WTC11 (cell line): ENCODE results near the gene KRTAP5-3. TPM values are rescaled to one million over a fixed set of nuclear protein-coding genes. Genes with fewer than 3 reads are reported as not detected.

Source experiments
- ATF1 ChIP-seq: sonication (generic); formaldehyde crosslinking; IDR thresholded peaks from 2 replicates; pipeline ENCODE4 v1.8.1; 2023; ENCODE audit warnings: mild to moderate bottlenecking, moderate library complexity, missing genetic modification reagents
- CREB1 ChIP-seq: sonication (generic); formaldehyde crosslinking; IDR thresholded peaks from 2 replicates; pipeline ENCODE4 v1.8.0; 2023; ENCODE audit warnings: mild to moderate bottlenecking, missing genetic modification reagents
- ETV6 ChIP-seq: sonication (generic); formaldehyde crosslinking; IDR thresholded peaks from 2 replicates; pipeline ENCODE4 v1.8.1; 2022; ENCODE audit warnings: mild to moderate bottlenecking, missing genetic modification reagents
- FOXK1 ChIP-seq: sonication (generic); formaldehyde crosslinking; IDR thresholded peaks from 2 replicates; pipeline ENCODE4 v1.8.0; 2022; ENCODE audit warnings: mild to moderate bottlenecking, moderate library complexity, missing genetic modification reagents
- JAZF1 ChIP-seq: fragments of 250-450 bp; sonication (Bioruptor Pico); IDR thresholded peaks from 2 replicates; pipeline ENCODE4 v1.9.0; 2021; ENCODE audit warnings: moderate library complexity, mild to moderate bottlenecking, inconsistent platforms
- MXD4 ChIP-seq: fragments of 250-450 bp; sonication (Bioruptor Pico); IDR thresholded peaks from 2 replicates; pipeline ENCODE4 v1.8.0; 2021; ENCODE audit warnings: mild to moderate bottlenecking, moderate library complexity, borderline replicate concordance
- NFE2L1 ChIP-seq: sonication (generic); formaldehyde crosslinking; IDR thresholded peaks from 2 replicates; pipeline ENCODE4 v1.8.1; 2023; ENCODE audit warnings: missing genetic modification reagents
- NFYB ChIP-seq: sonication (generic); formaldehyde crosslinking; conservative IDR thresholded peaks from 2 replicates; pipeline ENCODE4 v1.8.0; 2022; ENCODE audit warnings: low read depth, missing genetic modification reagents
- NR2C2 ChIP-seq: sonication (generic); formaldehyde crosslinking; IDR thresholded peaks from 2 replicates; pipeline ENCODE4 v1.8.0; 2022; ENCODE audit warnings: mild to moderate bottlenecking, missing genetic modification reagents
- NR3C1 ChIP-seq: sonication (generic); formaldehyde crosslinking; conservative IDR thresholded peaks from 2 replicates; pipeline ENCODE4 v1.8.1; 2023; ENCODE audit warnings: low read depth, mild to moderate bottlenecking, missing genetic modification reagents
- OVOL2 ChIP-seq: fragments of 250-450 bp; sonication (Bioruptor Pico); IDR thresholded peaks from 2 replicates; pipeline ENCODE4 v1.9.0; 2021; ENCODE audit warnings: mild to moderate bottlenecking, borderline replicate concordance
- PRRX2 ChIP-seq: fragments of 250-450 bp; sonication (Bioruptor Pico); IDR thresholded peaks from 2 replicates; pipeline ENCODE4 v1.8.0; 2021; ENCODE audit warnings: mild to moderate bottlenecking
- RELA ChIP-seq: sonication (generic); formaldehyde crosslinking; IDR thresholded peaks from 2 replicates; pipeline ENCODE4 v1.8.1; 2022; ENCODE audit warnings: missing genetic modification reagents, mild to moderate bottlenecking, borderline replicate concordance
- RORB ChIP-seq: fragments of 250-450 bp; sonication (Bioruptor Pico); IDR thresholded peaks from 2 replicates; pipeline ENCODE4 v1.9.0; 2021; ENCODE audit warnings: mild to moderate bottlenecking
- SMAD3 ChIP-seq: sonication (generic); formaldehyde crosslinking; IDR thresholded peaks from 2 replicates; pipeline ENCODE4 v1.8.0; 2022; ENCODE audit warnings: missing genetic modification reagents, mild to moderate bottlenecking, borderline replicate concordance
- TEAD1 ChIP-seq: sonication (generic); formaldehyde crosslinking; IDR thresholded peaks from 2 replicates; pipeline ENCODE4 v1.8.0; 2022; ENCODE audit warnings: mild to moderate bottlenecking, missing genetic modification reagents
- TEAD4 ChIP-seq: sonication (generic); formaldehyde crosslinking; IDR thresholded peaks from 2 replicates; pipeline ENCODE4 v1.8.0; 2022; ENCODE audit warnings: mild to moderate bottlenecking, missing genetic modification reagents
- ZBTB21 ChIP-seq: sonication (generic); formaldehyde crosslinking; IDR thresholded peaks from 2 replicates; pipeline ENCODE4 v1.8.1; 2023; ENCODE audit warnings: mild to moderate bottlenecking, missing genetic modification reagents, borderline replicate concordance
- ZNF138 ChIP-seq: sonication (generic); formaldehyde crosslinking; conservative IDR thresholded peaks from 2 replicates; pipeline ENCODE4 v1.8.1; 2022; ENCODE audit warnings: mild to moderate bottlenecking, moderate library complexity, missing genetic modification reagents
- ZNF317 ChIP-seq: sonication (generic); formaldehyde crosslinking; IDR thresholded peaks from 2 replicates; pipeline ENCODE4 v1.8.1; 2023; ENCODE audit warnings: low read depth, mild to moderate bottlenecking, moderate library complexity, missing genetic modification reagents, borderline replicate concordance
- total RNA-seq: library from RNA; stranded (reverse); gene quantifications from 3 replicates; pipeline ENCODE4 v1.2.3, GENCODE V29; 2021
- TF ChIP-seq, protein P1 (sequence below): sonication (generic); formaldehyde crosslinking; IDR thresholded peaks from 2 replicates; pipeline ENCODE4 v1.8.1; 2022; ENCODE audit warnings: mild to moderate bottlenecking, missing genetic modification reagents, moderate library complexity, borderline replicate concordance
- TF ChIP-seq, protein P2 (sequence below): sonication (generic); formaldehyde crosslinking; IDR thresholded peaks from 2 replicates; pipeline ENCODE4 v1.8.1; 2023; ENCODE audit warnings: mild to moderate bottlenecking, missing genetic modification reagents
- TF ChIP-seq, protein P3 (sequence below): fragments of 250-450 bp; sonication (Bioruptor Pico); IDR thresholded peaks from 2 replicates; pipeline ENCODE4 v1.9.0; 2021; ENCODE audit warnings: mild to moderate bottlenecking
- TF ChIP-seq, protein P4 (sequence below): fragments of 250-450 bp; sonication (Bioruptor Pico); IDR thresholded peaks from 2 replicates; pipeline ENCODE4 v1.8.0; 2021; ENCODE audit warnings: mild to moderate bottlenecking
- TF ChIP-seq, protein P5 (sequence below): sonication (generic); formaldehyde crosslinking; IDR thresholded peaks from 2 replicates; pipeline ENCODE4 v1.8.1; 2023; ENCODE audit warnings: mild to moderate bottlenecking, missing genetic modification reagents
- TF ChIP-seq, protein P6 (sequence below): sonication (generic); formaldehyde crosslinking; conservative IDR thresholded peaks from 2 replicates; pipeline ENCODE4 v1.8.1; 2022; ENCODE audit warnings: mild to moderate bottlenecking, missing genetic modification reagents
- TF ChIP-seq, protein P7 (sequence below): sonication (generic); formaldehyde crosslinking; IDR thresholded peaks from 2 replicates; pipeline ENCODE4 v1.8.0; 2022; ENCODE audit warnings: mild to moderate bottlenecking, missing genetic modification reagents
- TF ChIP-seq, protein P8 (sequence below): sonication (generic); formaldehyde crosslinking; IDR thresholded peaks from 2 replicates; pipeline ENCODE4 v1.8.0; 2023; ENCODE audit warnings: missing genetic modification reagents
- TF ChIP-seq, protein P9 (sequence below): sonication (generic); formaldehyde crosslinking; IDR thresholded peaks from 2 replicates; pipeline ENCODE4 v1.8.1; 2022; ENCODE audit warnings: mild to moderate bottlenecking, moderate library complexity, missing genetic modification reagents

KRTAP5-3 gene
- total RNA-seq, 1 experiment from 2014 or later, result not detected

DNA sequence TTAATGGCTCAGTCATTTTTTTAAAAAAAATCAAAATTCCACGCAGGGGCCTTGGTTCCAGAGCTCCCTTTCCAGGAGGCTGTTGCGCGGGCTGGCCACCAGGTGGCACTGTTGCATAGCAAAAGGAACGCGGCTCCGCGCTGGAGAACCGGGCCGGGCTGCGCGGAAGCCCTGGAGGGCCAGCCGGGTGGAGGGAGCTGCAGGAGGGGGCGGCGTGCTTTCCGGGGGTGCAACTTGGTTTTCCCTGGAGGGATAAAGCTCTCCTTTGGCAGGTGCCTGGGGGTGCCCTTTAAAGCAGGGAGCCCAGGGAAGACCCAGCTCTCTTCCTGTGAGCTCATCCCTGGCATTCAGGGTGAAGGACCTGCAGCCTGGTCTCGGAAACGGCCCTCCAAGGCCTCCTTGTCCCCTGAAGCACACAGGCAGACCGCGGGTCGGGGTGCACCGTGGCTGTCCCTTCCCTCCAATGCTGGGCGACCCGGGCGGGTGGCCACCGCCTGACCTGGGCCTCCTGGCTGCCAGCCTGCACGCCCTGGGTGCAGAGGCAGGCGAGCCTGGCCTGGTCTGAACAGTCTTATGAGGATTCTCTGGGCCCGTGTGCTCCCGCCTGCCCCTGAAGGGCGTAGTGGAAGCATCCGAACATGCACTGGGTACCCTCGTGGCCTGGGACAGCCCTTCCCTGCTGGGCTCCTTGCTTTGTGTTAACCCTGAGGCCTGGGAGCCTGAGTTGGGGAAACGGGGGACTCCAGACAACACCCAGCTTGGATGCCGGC lies 44.7 kb upstream of the KRTAP5-3 start (continued):
- TF ChIP-seq, protein P1, sequence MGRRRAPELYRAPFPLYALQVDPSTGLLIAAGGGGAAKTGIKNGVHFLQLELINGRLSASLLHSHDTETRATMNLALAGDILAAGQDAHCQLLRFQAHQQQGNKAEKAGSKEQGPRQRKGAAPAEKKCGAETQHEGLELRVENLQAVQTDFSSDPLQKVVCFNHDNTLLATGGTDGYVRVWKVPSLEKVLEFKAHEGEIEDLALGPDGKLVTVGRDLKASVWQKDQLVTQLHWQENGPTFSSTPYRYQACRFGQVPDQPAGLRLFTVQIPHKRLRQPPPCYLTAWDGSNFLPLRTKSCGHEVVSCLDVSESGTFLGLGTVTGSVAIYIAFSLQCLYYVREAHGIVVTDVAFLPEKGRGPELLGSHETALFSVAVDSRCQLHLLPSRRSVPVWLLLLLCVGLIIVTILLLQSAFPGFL (CRISPR knock-in tag), result no peak
- no peak for TF ChIP-seq MXD4 (CRISPR knock-in tag)
- no peak for TF ChIP-seq ATF1
- TF ChIP-seq NFE2L1 (CRISPR knock-in tag), result no peak
- no peak for TF ChIP-seq ZNF138 (CRISPR knock-in tag)
- no peak for TF ChIP-seq RELA (CRISPR knock-in tag)
- TF ChIP-seq, protein P2, sequence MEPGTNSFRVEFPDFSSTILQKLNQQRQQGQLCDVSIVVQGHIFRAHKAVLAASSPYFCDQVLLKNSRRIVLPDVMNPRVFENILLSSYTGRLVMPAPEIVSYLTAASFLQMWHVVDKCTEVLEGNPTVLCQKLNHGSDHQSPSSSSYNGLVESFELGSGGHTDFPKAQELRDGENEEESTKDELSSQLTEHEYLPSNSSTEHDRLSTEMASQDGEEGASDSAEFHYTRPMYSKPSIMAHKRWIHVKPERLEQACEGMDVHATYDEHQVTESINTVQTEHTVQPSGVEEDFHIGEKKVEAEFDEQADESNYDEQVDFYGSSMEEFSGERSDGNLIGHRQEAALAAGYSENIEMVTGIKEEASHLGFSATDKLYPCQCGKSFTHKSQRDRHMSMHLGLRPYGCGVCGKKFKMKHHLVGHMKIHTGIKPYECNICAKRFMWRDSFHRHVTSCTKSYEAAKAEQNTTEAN, result no peak
- TF ChIP-seq, protein P3, sequence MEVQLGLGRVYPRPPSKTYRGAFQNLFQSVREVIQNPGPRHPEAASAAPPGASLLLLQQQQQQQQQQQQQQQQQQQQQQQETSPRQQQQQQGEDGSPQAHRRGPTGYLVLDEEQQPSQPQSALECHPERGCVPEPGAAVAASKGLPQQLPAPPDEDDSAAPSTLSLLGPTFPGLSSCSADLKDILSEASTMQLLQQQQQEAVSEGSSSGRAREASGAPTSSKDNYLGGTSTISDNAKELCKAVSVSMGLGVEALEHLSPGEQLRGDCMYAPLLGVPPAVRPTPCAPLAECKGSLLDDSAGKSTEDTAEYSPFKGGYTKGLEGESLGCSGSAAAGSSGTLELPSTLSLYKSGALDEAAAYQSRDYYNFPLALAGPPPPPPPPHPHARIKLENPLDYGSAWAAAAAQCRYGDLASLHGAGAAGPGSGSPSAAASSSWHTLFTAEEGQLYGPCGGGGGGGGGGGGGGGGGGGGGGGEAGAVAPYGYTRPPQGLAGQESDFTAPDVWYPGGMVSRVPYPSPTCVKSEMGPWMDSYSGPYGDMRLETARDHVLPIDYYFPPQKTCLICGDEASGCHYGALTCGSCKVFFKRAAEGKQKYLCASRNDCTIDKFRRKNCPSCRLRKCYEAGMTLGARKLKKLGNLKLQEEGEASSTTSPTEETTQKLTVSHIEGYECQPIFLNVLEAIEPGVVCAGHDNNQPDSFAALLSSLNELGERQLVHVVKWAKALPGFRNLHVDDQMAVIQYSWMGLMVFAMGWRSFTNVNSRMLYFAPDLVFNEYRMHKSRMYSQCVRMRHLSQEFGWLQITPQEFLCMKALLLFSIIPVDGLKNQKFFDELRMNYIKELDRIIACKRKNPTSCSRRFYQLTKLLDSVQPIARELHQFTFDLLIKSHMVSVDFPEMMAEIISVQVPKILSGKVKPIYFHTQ, result no peak
- TF ChIP-seq, protein P4, sequence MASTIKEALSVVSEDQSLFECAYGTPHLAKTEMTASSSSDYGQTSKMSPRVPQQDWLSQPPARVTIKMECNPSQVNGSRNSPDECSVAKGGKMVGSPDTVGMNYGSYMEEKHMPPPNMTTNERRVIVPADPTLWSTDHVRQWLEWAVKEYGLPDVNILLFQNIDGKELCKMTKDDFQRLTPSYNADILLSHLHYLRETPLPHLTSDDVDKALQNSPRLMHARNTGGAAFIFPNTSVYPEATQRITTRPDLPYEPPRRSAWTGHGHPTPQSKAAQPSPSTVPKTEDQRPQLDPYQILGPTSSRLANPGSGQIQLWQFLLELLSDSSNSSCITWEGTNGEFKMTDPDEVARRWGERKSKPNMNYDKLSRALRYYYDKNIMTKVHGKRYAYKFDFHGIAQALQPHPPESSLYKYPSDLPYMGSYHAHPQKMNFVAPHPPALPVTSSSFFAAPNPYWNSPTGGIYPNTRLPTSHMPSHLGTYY (CRISPR knock-in tag), result no peak
- TF ChIP-seq, protein P5, sequence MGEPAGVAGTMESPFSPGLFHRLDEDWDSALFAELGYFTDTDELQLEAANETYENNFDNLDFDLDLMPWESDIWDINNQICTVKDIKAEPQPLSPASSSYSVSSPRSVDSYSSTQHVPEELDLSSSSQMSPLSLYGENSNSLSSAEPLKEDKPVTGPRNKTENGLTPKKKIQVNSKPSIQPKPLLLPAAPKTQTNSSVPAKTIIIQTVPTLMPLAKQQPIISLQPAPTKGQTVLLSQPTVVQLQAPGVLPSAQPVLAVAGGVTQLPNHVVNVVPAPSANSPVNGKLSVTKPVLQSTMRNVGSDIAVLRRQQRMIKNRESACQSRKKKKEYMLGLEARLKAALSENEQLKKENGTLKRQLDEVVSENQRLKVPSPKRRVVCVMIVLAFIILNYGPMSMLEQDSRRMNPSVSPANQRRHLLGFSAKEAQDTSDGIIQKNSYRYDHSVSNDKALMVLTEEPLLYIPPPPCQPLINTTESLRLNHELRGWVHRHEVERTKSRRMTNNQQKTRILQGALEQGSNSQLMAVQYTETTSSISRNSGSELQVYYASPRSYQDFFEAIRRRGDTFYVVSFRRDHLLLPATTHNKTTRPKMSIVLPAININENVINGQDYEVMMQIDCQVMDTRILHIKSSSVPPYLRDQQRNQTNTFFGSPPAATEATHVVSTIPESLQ (CRISPR knock-in tag), result no peak
- TF ChIP-seq ETV6 (CRISPR knock-in tag), result peak; percentile 31; the same call in 1 of the 2 replicates
- TF ChIP-seq CREB1 (CRISPR knock-in tag), result no peak
- TF ChIP-seq ZBTB21 (CRISPR knock-in tag), result no peak
- TF ChIP-seq, protein P6, sequence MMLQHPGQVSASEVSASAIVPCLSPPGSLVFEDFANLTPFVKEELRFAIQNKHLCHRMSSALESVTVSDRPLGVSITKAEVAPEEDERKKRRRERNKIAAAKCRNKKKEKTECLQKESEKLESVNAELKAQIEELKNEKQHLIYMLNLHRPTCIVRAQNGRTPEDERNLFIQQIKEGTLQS (CRISPR knock-in tag), result no peak
- TF ChIP-seq, protein P7, sequence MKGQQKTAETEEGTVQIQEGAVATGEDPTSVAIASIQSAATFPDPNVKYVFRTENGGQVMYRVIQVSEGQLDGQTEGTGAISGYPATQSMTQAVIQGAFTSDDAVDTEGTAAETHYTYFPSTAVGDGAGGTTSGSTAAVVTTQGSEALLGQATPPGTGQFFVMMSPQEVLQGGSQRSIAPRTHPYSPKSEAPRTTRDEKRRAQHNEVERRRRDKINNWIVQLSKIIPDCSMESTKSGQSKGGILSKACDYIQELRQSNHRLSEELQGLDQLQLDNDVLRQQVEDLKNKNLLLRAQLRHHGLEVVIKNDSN (CRISPR knock-in tag), result no peak
- no peak for TF ChIP-seq RORB (CRISPR knock-in tag)
- TF ChIP-seq TEAD4 (CRISPR knock-in tag), result no peak
- TF ChIP-seq, protein P8, sequence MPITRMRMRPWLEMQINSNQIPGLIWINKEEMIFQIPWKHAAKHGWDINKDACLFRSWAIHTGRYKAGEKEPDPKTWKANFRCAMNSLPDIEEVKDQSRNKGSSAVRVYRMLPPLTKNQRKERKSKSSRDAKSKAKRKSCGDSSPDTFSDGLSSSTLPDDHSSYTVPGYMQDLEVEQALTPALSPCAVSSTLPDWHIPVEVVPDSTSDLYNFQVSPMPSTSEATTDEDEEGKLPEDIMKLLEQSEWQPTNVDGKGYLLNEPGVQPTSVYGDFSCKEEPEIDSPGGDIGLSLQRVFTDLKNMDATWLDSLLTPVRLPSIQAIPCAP (CRISPR knock-in tag), result no peak
- TF ChIP-seq JAZF1 (CRISPR knock-in tag), result no peak
- TF ChIP-seq ZNF317 (CRISPR knock-in tag), result no peak
- no peak for TF ChIP-seq TEAD1 (CRISPR knock-in tag)
- TF ChIP-seq NFYB (CRISPR knock-in tag), result no peak
- peak; percentile 21; the same call in 1 of the 2 replicates for TF ChIP-seq FOXK1
- no peak for TF ChIP-seq OVOL2 (CRISPR knock-in tag)
- no peak for TF ChIP-seq PRRX2
- no peak for TF ChIP-seq SMAD3 (CRISPR knock-in tag)
- no peak for TF ChIP-seq NR2C2 (CRISPR knock-in tag)
- TF ChIP-seq, protein P9, sequence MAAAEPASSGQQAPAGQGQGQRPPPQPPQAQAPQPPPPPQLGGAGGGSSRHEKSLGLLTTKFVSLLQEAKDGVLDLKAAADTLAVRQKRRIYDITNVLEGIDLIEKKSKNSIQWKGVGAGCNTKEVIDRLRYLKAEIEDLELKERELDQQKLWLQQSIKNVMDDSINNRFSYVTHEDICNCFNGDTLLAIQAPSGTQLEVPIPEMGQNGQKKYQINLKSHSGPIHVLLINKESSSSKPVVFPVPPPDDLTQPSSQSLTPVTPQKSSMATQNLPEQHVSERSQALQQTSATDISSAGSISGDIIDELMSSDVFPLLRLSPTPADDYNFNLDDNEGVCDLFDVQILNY (CRISPR knock-in tag), result 0 out of 2 replicates have a peak, but pooled peaks have one; percentile 40
- TF ChIP-seq NR3C1 (CRISPR knock-in tag), result no peak
